Stimulated activated CD4-positive, alpha-beta T cell treated with anti-CD3 and anti-CD28 coated beads, Interleukin-4, amount 100 ng/mL, for 4 hours (primary cell): ENCODE data around the gene RSPH3.
"Not testable (repeated sequence)": the region's sequence is repeated elsewhere in the genome, so short reads cannot be mapped to it uniquely, and the experiment has no call there.

Experiments
- DNase-seq, 2 experiments: peaks; one replicate each; pipeline ENCODE4 v3.0.0-alpha.2; 2020

RSPH3 gene

GRCh38 chr6:159020011-159020410 lies 20.0 kb upstream of the RSPH3 start:
- DNase-seq = no peak

GRCh38 chr6:159017757-159018559 lies 18.0 kb upstream of the RSPH3 start:
- DNase-seq = no peak

GRCh38 chr6:159014406-159014805 lies 14.4 kb upstream of the RSPH3 start:
- no peak for DNase-seq

- DNase-seq = no peak
These were observed 13.2 kb upstream of the RSPH3 start for GRCh38 chr6:159013229-159013628.

GRCh38 chr6:159012201-159012600 lies 12.2 kb upstream of the RSPH3 start:
- no peak for DNase-seq

GRCh38 chr6:159010037-159010612 lies 10.1 kb upstream of the RSPH3 start:
- DNase-seq = not testable (repeated sequence)

GRCh38 chr6:159008656-159009288 lies 8.8 kb upstream of the RSPH3 start:
- DNase-seq = no peak

GRCh38 chr6:159007510-159007909 lies 7.5 kb upstream of the RSPH3 start:
- no peak for DNase-seq

GRCh38 chr6:159005436-159005835 lies 5.4 kb upstream of the RSPH3 start:
- no peak for DNase-seq

- DNase-seq = no peak
These were observed 4.6 kb upstream of the RSPH3 start for GRCh38 chr6:159004592-159004991.

GRCh38 chr6:159002432-159003155 lies 2.6 kb upstream of the RSPH3 start:
- DNase-seq = no peak

GRCh38 chr6:158999154-158999665 lies 792 bp downstream of the RSPH3 start:
- DNase-seq = no peak

- DNase-seq = no peak
These were observed 3.1 kb downstream of the RSPH3 start for GRCh38 chr6:158996856-158997255.

GRCh38 chr6:158993639-158994038 lies 6.4 kb downstream of the RSPH3 start:
- no peak for DNase-seq

GRCh38 chr6:158991017-158991723 lies 8.8 kb downstream of the RSPH3 start:
- no peak for DNase-seq

- not testable (repeated sequence) for DNase-seq
These were observed 10.3 kb downstream of the RSPH3 start for GRCh38 chr6:158989711-158990110.

GRCh38 chr6:158988477-158988876 lies 11.5 kb downstream of the RSPH3 start:
- DNase-seq = no peak

- DNase-seq = no peak
These were observed 12.3 kb downstream of the RSPH3 start for GRCh38 chr6:158987657-158988056.

- DNase-seq = no peak
These were observed 21.2 kb downstream of the RSPH3 start for GRCh38 chr6:158978757-158979156.

- DNase-seq = no peak
These were observed 22.6 kb downstream of the RSPH3 start for GRCh38 chr6:158977382-158977781.

GRCh38 chr6:158972241-158973233 lies 27.5 kb downstream of the RSPH3 start:
- DNase-seq = no peak
